UCSD-AML1 (cell line): ENCODE data around the gene CNOT1.

Experiments used
- DNase-seq: peaks from one replicate; lab custom pipeline; 2025; ENCODE audit not compliant: unreplicated experiment; lab: John Stamatoyannopoulos, UW

The CNOT1 gene

DNA sequence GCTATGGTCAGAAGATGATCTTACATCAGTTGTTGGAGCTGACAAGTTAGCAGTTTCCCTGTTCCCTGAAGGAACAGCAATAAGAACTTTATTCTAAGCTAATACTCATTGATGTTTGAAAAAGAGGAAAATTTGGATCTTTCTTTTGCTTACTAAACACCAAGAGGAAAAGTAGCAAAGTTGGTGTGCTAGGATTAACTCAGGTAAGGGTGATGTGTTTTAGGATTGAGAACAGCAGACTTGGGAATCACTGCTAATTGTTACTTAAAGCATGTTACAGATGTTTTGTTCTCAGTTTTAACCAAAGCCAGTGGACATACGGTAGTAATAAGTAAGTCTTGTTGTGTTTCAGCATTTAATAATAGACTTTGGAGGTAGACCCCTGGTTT, 110.7 kb downstream of the CNOT1 start:
- DNase-seq, result no peak

DNA sequence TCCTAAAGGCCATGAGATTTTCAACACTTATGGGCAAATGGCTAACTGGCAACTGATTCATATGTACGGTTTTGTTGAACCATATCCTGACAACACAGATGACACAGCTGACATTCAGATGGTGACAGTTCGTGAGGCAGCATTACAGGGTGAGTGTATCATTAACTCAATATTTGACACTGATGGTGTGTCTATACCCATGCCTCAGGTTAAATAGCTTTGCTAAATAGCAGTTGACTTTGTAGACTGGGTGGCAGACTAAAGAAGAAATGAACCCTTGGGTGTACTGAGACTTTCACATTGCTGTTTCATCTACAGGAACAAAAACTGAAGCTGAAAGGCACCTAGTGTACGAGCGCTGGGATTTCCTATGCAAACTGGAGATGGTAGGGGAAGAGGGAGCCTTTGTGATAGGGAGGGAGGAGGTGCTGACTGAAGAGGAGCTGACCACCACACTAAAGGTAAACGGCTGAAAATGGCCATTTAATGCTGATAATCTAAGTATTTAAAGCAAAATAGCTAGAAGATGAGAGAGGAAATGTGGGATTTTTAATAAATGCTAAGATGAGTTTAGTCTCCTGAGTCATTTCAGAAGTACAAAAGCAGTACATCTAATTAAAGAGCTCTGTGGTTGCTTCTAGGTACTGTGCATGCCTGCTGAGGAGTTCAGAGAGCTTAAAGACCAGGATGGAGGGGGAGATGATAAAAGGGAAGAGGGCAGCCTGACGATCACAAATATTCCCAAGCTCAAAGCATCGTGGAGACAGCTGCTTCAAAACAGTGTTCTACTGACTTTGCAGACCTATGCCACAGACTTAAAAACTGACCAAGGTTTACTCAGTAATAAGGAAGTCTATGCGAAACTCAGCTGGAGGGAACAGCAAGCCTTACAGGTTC, 111.3 kb downstream of the CNOT1 start:
- no peak for DNase-seq

DNA sequence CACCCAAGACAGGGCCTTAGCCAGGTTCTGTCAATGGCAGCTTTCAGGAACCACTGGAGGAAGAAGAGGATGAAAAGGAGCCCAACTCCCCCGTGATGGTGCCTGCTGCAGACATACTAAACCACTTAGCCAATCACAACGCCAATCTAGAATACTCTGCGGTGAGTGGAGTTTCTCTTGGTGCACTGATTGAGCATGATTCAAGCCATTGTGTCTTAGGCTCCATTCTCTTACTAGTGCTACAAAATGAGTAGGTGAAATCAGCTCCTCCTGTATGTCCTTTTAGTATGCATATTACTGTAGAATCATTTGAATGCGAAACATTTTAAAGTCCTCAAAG, 112.9 kb downstream of the CNOT1 start:
- no peak for DNase-seq

DNA sequence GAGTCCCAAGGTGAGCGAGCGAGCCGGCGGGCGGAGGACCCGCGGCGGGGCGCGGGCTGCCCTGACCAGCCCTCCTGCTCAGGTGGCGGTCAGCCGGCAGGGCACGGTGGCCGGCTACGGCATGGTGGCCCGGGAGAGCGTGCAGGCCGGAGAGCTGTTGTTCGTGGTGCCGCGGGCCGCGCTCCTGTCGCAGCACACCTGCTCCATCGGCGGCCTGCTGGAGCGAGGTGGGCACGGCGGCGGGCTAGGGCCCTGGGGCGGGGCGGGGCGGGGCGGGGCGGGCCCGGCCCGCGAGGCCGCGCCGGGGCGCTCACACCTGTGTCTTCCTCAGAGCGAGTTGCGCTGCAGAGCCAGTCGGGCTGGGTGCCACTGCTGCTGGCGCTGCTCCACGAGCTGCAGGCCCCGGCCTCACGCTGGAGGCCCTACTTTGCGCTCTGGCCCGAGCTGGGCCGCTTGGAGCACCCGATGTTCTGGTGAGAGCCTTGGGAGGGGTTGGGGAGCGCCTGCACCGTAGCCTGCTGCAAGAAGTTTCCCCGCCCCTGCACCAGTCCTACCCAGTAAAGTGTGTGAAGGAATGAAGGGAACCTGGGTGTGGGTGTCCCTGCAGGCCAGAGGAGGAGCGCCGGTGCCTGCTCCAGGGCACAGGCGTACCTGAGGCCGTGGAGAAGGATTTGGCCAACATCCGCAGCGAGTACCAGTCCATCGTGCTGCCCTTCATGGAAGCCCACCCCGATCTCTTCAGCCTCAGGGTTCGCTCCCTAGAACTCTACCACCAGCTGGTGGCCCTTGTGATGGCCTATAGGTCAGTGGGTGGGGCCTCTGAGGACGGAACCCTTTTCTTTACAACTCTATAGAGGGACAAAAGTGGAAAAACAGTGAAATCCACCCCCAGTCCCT, 113.5 kb downstream of the CNOT1 start:
- no peak for DNase-seq

DNA sequence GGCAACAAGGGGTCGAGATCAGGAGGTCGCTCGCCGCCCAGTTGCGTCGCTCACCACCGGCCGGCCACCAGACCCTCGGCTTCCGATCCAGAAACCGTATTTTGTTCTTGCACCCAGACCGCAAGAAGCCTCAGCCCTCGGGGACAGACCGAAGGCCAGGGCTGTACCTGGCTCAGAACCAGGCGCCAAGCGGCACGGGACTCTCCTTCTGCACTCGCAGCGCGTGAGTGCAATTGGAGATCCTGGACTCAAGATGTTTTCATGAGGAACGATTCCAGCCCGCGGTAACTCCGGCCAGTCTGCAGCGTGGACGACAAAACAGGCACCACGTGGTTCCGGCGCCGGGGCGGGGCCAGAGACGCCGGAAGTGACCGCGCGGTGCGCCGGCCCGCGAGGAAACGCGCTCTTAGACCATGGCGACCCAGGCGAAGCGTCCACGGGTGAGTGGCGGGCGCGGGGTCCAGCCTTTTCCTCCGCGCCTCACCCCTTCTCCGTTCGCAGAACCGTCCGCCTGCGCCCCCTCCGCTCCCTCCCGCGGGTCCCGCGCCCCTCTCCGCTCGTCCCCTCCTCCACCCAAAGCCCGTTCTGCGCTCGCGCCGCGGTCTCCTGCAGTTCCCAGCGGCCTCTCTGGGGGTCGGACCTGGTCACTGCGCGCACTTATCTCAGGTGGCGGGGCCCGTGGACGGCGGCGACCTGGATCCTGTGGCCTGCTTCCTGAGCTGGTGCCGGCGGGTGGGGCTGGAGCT, 114.3 kb downstream of the CNOT1 start, which contains the start of gene SETD6:
SETD6 (plus strand) TSS at position 393 of the 746 bp plus-strand sequence; CDS start at position 414, 21 bp downstream.
- no peak for DNase-seq

DNA sequence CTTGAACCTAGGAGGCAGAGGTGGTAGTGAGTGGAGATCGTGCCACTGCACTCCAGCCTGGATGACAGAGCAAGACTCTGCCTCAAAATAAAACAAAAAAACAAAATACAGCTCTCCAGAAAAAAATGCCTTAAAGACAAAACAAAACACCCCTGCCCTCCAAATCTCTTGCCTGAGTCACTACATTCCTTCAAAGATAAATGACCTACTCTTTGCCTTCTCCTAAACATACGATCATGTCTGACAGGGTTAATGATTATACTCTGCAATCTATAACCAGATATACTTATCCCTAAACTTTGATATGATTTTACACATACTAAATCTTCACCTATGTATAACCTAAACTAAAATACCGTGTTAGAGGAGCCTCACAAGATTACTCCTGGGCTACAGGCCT, 115.8 kb downstream of the CNOT1 start:
- no peak for DNase-seq

DNA sequence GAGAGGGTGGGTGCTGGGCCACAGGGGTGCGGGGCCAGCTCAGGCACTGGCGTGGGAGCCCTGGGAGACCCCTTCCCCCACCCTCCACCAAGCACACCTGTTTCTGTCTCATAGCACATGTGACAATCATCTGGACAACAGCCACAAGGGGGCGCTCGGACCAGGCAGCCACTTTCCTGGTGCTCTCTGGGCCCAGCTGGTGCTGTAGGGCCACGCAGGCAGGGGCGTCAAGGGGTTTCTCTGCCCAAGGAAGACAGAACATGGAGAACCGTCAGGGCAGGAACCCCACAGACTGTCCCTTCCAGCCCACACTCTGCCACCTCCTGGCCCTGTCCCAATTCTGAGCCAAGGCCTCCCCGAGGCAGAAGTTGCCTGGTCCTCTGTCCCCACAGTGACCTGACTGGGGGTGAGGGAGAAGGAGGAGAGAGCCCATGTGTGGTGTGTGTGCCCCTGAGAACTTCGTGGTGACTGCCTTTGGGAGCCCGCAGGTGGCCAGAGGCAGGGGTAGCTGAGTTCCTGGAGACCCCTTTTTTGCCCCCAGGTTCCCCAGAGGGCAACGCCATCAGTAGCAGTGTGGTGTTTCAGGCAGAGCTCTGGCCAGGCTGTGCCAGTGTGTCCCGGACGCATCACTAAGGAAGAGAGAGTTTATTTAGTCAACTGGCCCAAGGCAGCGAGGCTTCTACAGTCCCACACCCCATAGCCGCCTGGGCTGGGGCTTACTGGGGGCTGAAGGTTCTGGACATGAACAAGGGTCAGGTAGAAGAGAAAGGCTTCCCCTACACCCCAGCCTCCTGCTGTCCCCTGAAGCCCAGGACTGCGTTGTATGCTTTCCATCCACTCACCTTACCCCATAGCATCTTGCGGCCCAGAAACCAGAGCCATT, 117.5 kb downstream of the CNOT1 start:
- peak; percentile 70 for DNase-seq

DNA sequence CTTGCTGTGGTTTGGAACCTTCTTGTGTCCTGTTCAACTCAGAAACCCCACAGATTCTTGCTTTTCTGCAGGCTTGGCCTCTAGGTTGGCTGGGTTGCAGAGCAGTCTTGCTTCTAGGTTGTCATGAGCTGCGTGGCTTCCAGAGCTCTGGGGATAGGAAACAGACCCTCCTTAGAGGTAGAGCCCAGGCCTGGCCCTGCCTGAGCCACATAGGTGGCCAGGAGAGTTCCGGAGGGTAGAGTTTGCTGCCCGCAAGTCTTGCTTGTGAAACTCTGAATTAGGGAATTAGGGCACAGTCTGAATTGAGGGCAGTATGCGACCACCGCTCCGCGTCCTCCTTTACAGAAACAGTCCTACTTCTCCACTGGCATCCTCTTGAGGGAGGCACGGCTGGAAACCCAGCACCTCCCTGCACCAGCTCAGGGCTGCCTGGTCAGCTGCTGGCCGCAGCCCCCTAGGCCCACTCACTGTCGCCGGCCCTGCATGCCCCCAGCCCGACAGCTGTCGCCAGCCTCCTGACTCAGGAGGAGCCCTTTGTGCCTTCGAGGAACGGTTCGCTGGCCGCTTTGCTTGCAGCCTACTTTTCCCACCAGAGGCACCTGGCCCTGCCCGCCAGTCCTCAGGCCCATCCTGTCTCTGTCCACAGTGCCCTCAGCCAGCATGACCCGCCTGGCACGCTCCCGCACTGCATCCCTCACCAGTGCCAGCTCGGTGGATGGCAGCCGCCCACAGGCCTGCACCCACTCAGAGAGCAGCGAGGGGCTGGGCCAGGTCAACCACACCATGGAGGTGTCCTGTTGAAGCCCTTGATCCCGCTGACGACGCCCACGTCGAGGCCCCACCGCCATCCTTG, 118.6 kb downstream of the CNOT1 start:
- DNase-seq, result no peak

DNA sequence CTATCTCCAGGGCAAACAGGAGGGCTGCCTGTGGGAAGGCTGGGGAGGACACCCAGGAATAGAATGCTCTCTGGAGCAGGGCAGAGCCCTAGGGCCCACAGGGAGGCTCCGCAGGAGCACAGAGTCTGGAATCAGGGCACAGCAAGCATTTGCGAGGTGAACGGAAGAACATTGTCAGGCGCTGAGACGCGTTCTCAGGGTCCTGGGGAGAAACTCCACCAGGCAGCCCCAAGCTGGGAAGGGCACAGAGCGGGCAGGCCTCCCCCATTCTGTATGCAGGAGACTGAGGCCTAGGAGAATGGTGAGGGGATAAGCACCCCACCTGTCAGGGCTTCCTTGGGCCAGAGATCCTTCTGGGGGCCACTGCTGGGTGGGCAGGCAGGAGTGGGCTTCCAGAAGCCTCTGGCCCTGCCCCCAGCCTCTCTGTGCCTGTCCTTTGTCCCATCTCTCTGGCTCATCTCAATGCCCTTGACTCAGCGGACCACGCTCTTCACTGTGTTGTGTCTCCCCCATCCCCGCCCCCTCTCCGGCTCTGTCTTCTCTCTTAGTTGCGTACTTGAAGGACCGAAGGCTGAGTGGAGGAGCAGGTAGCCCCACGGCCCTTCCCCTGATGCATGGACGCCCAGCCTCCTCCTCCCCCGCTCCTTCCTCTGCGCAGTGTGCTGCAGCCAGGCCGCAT, 119.4 kb downstream of the CNOT1 start:
- no peak for DNase-seq

DNA sequence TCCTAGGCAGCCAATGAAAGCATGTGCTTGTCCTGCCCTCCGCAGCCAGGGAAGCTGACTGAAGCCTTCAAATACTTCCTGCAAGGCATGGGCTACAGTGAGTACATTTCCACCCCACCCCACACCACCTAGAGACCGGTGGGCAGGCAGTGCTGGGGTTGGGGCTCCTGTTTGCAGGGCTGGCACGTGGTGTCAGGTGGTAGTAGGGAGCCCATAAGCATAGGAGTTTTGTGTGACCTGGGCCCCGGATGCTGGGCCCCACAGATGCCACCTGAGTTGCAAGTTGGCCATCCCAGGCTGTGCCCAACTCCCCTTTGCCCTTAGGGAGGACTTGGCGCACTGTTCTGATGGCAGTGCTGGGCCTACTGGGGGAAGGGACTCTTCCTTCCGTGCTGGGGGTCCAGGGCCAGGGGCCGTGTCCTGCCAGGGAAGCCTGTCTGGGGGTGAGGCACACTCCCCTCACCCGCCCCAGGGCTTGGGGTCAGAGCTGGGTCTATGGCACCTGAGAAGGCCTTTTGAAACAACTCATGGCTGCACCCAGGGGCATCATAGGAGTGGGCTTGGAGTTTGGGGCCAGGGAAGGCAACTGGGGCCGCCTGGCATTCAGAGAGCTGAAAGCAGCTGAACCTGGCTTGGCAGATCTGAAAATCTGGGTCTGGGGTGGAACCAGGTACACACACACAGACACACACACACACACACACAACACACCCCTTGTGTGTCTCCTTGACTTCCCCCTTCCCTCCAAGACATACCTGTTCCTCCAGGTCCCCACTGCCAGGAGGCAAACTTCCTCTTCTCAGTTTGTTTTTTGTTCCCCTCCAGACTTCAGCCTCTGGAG, 120.2 kb downstream of the CNOT1 start:
- DNase-seq, result no peak

DNA sequence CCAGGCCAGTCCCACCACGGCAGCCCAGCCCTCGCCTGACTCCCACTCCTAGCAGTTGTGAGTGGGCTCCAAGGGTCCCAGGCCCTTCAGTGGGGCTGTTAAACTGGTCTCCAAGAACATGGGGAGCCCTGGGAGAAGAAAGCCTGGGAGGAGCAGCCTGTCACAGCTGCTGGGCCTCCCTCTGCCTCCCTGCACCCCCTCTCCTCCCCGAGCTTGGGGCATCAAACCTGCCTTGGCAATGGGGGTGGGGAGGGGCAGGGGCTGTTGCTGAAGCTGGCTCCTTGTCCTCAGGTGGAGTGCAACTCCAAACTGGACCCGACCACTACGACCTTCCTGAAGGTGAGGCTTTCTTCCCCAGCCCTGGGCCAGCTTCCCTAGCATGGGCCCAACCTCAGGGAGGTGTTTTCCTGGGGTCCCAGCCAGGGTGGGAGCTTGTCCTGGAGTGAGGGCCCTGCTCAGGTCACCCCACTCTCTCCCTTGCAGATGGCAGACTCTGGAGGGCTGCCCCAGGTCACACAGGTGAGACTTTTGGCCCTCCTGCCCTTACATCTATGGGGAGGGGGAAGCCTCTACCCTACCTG, 120.9 kb downstream of the CNOT1 start:
- DNase-seq, result no peak

DNA sequence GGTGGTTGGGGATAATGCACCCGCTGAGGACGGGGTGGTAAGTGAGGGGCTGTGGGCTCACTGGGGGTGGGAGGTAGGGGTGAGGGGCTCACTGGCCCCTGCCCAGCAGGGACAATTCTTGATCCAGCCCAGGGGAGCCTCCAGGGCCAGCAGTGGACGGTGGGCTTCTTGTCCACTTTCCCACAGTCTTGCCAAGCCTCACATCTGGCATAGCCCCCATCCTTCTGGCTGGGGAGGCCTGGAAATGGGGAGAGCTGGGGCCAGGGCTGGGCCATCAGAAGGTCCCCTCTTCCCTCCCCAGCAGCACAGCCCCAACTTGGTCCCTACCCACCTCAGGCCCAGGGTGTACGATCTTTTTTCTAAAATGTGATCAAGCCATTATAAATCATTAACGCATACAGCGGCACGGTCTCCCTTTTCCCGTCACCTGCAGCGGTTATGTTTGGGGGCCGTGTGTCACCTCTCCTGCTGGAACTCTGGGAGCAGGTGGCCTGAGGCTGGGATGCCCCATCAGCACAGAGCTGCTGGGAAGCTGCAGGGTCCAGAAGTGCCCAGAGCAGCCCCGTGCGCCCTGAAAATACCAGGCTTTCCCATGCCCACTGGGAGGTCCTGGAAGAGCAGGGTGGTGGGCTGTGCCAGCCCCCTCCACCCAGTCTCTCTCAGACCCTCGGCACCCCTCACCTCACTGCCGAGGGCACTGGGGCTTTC, 121.5 kb downstream of the CNOT1 start:
- DNase-seq, result no peak

DNA sequence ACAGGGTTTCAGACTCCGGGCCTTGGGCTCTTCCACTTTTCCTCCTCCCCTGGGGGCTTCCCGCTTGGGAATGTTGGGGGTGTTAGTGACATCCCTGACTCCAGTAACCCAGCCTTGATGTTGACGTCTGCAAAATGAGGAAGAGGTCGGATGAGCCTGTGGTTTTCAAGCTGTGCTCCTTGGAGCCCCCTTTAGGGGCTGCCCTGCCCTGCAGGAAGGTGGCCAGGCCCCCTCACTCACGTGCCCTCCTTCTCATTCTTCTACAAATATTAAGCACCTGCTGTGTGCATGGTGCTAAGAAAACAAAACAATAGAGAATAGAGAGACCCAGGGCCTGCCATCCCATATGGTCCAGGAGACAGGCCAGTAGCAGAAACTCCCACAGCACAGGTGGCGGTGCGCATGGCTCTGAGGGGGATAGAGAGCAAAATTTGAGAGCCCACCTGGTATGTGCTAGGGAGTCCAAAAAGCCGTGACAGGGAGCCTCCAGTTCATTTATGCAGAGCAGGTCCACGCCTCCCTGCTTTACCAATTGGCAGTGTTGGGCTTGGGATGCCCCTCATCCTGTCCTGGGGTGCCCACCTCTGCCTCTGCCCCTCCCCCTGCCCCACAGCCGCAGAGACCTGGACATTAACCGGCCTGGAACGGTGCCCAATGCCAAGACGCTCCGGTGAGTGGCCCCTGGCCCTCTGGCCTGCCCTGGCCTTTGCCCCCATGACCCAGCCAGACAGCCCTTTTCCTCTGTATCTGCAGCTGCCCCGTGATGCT, 122.2 kb downstream of the CNOT1 start:
- DNase-seq, result no peak

DNA sequence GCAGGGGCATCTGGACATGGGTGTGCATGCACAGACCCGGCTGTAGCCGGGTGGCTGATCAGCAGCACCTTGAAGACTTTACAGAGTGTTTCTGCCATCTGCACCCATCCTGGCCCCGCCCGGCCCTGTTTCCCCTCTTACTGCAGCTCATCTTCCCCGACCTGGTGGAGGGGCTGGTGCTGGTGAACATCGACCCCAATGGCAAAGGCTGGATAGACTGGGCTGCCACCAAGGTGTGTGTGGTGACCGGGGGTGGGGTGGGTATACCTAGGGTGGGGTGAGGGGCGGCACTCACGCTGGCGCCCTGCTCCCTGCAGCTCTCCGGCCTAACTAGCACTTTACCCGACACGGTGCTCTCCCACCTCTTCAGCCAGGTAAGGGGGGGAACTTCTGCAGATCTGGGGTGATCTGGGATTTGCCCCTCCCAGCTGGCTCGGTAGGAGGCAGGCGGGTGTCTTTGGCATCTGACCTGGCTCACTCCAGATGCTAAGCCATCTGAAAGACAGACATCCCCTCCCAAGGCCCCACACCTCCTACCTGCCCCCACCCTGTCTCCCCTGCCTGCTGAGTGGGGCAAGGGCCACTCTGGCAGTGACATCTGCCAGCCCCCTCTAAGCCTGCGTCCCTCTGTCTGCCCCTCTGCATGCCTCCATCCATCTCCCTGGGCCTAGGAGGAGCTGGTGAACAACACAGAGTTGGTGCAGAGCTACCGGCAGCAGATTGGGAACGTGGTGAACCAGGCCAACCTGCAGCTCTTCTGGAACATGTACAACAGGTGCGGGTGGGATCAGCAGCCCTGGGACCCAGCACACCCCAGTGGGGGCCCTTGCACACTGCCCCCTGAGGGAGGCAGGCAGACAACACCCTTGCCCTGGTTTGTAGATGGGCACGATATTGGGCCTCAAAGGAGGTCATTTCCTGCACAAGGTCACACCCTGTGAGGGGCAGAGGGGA, 123.1 kb downstream of the CNOT1 start:
- DNase-seq, result no peak
